ENCODE results near the gene PRDM16.
A peak's percentile ranks its signal among the peaks of the same experiment; 100 is the strongest.

PRDM16 gene

GRCh38 chr1:3168678-3169077, 99.7 kb downstream of the PRDM16 start:
- no peak overlapping the region for H3K14ac ChIP-seq (ENCODE audit: low read length)
- H3K9ac ChIP-seq (ENCODE audit: low read depth, low read length, poor library complexity), result peak overlapping the region; percentile 65
- peaks cover 0 to 27% (median 0%) of the 10 kb centered on the region in 3 experiments for H3K27me3 ChIP-seq (ENCODE audit: control insufficient read depth in 3 of 3, insufficient read depth in 3 of 3, low read depth in 1 of 3, low read length in 3 of 3)
- H4K91ac ChIP-seq (ENCODE audit: low read depth, low read length, poor library complexity), result no peak overlapping the region
- peak overlapping the region; percentile 1 for H3K4ac ChIP-seq (ENCODE audit: low read length)
- no peak overlapping the region for H2AFZ ChIP-seq (ENCODE audit: low read length)
- peak overlapping the region; percentile 95 for H2BK5ac ChIP-seq (ENCODE audit: low read length)
- H3K23ac ChIP-seq (ENCODE audit: low read depth, low read length, poor library complexity), result peak overlapping the region; percentile 2
- WGBS, 2 donors (ENCODE audit: extremely low coverage in 2 of 2, insufficient read length in 2 of 2, insufficient replicate concordance in 1 of 2), result no CpG with 5 or more reads among the region's 8 CpGs
- no peak overlapping the region for H4K8ac ChIP-seq (ENCODE audit: low read depth, low read length)
- H2BK120ac ChIP-seq (ENCODE audit: low read depth, low read length), result no peak overlapping the region
- no peaks in the 10 kb centered on the region for H3K9me3 ChIP-seq (replicated peaks in 1 of 2; ENCODE audit: control insufficient read depth in 2 of 2, insufficient read depth in 1 of 2, low read depth in 1 of 2, low read length in 2 of 2)
- H3K4me3 ChIP-seq (ENCODE audit: low read length in 2 of 2), result no peak overlapping the region
- no peak for DNase-seq (ENCODE audit: low spot score)
- H2AK5ac ChIP-seq (ENCODE audit: low read depth, low read length), result peak overlapping the region; percentile 88
- no peaks in the 10 kb centered on the region for H3K36me3 ChIP-seq (replicated peaks in 1 of 2; ENCODE audit: control insufficient read depth in 2 of 2, insufficient read depth in 2 of 2, low read length in 2 of 2)
- H3K4me2 ChIP-seq (ENCODE audit: insufficient read depth, low read length, poor library complexity, severe bottlenecking), result no peak overlapping the region
- H2BK12ac ChIP-seq (ENCODE audit: low read length), result peak overlapping the region; percentile 46
- H2BK15ac ChIP-seq (ENCODE audit: low read length), result peak overlapping the region; percentile 72
- H3K4me1 ChIP-seq (ENCODE audit: control insufficient read depth in 2 of 2, insufficient read depth in 1 of 2, low read depth in 1 of 2, low read length in 2 of 2), result peaks cover 5 to 42% of the 10 kb centered on the region in 2 donors
- peak overlapping the region; percentile 89 for H3K18ac ChIP-seq (ENCODE audit: low read length)
- peaks cover 6% of the 10 kb centered on the region for H3K79me1 ChIP-seq (ENCODE audit: low read depth, low read length)
- no peak overlapping the region for H3K27ac ChIP-seq (replicated peaks; ENCODE audit: low read length)

GRCh38 chr1:3169665-3170356, 100.8 kb downstream of the PRDM16 start:
- no peak for DNase-seq (ENCODE audit: low spot score)
- H2BK15ac ChIP-seq (ENCODE audit: low read length), result no peak overlapping the region
- no CpG with 5 or more reads among the region's 35 CpGs for WGBS, 2 donors (ENCODE audit: extremely low coverage in 2 of 2, insufficient read length in 2 of 2, insufficient replicate concordance in 1 of 2)
- peak overlapping the region; percentile 97 for H3K18ac ChIP-seq (ENCODE audit: low read length)
- H3K4me1 ChIP-seq (ENCODE audit: control insufficient read depth in 2 of 2, insufficient read depth in 1 of 2, low read depth in 1 of 2, low read length in 2 of 2), result peaks cover 5 to 43% of the 10 kb centered on the region in 2 donors
- H3K4me2 ChIP-seq (ENCODE audit: insufficient read depth, low read length, poor library complexity, severe bottlenecking), result no peak overlapping the region
- peak overlapping the region; percentile 95 for H2BK5ac ChIP-seq (ENCODE audit: low read length)
- H3K27me3 ChIP-seq (ENCODE audit: control insufficient read depth in 3 of 3, insufficient read depth in 3 of 3, low read depth in 1 of 3, low read length in 3 of 3), result peaks cover 0 to 33% (median 0%) of the 10 kb centered on the region in 3 experiments
- H3K79me1 ChIP-seq (ENCODE audit: low read depth, low read length), result peaks cover 6% of the 10 kb centered on the region
- no peak overlapping the region for H3K4me3 ChIP-seq (ENCODE audit: low read length in 2 of 2)
- no peak overlapping the region for H4K8ac ChIP-seq (ENCODE audit: low read depth, low read length)
- H2BK12ac ChIP-seq (ENCODE audit: low read length), result peak overlapping the region; percentile 76
- H4K91ac ChIP-seq (ENCODE audit: low read depth, low read length, poor library complexity), result no peak overlapping the region
- H3K9ac ChIP-seq (ENCODE audit: low read depth, low read length, poor library complexity), result no peak overlapping the region
- H3K9me3 ChIP-seq (replicated peaks in 1 of 2; ENCODE audit: control insufficient read depth in 2 of 2, insufficient read depth in 1 of 2, low read depth in 1 of 2, low read length in 2 of 2), result no peaks in the 10 kb centered on the region
- peak overlapping the region; percentile 43 for H2BK120ac ChIP-seq (ENCODE audit: low read depth, low read length)
- H2AFZ ChIP-seq (ENCODE audit: low read length), result no peak overlapping the region
- no peaks in the 10 kb centered on the region for H3K36me3 ChIP-seq (replicated peaks in 1 of 2; ENCODE audit: control insufficient read depth in 2 of 2, insufficient read depth in 2 of 2, low read length in 2 of 2)
- H3K27ac ChIP-seq (replicated peaks; ENCODE audit: low read length), result no peak overlapping the region
- H3K14ac ChIP-seq (ENCODE audit: low read length), result no peak overlapping the region
- peak overlapping the region; percentile 94 for H2AK5ac ChIP-seq (ENCODE audit: low read depth, low read length)
- H3K4ac ChIP-seq (ENCODE audit: low read length), result peak overlapping the region; percentile 93
- no peak overlapping the region for H3K23ac ChIP-seq (ENCODE audit: low read depth, low read length, poor library complexity)

GRCh38 chr1:3170561-3171453, 101.8 kb downstream of the PRDM16 start:
- peak overlapping the region; percentile 93 for H2BK120ac ChIP-seq (ENCODE audit: low read depth, low read length)
- H2BK15ac ChIP-seq (ENCODE audit: low read length), result peak overlapping the region; percentile 98
- H3K9ac ChIP-seq (ENCODE audit: low read depth, low read length, poor library complexity), result peak overlapping the region; percentile 7
- peak overlapping the region; percentile 39 for H3K27ac ChIP-seq (replicated peaks; ENCODE audit: low read length)
- H3K4me1 ChIP-seq (ENCODE audit: control insufficient read depth in 2 of 2, insufficient read depth in 1 of 2, low read depth in 1 of 2, low read length in 2 of 2), result peaks cover 5 to 42% of the 10 kb centered on the region in 2 donors
- no peak overlapping the region for H3K14ac ChIP-seq (ENCODE audit: low read length)
- no peak overlapping the region for H3K4ac ChIP-seq (ENCODE audit: low read length)
- peak overlapping the region; percentile 32 for H3K4me2 ChIP-seq (ENCODE audit: insufficient read depth, low read length, poor library complexity, severe bottlenecking)
- H2BK5ac ChIP-seq (ENCODE audit: low read length), result peak overlapping the region; percentile 95
- peaks cover 6% of the 10 kb centered on the region for H3K79me1 ChIP-seq (ENCODE audit: low read depth, low read length)
- H2BK12ac ChIP-seq (ENCODE audit: low read length), result peak overlapping the region; percentile 73
- no CpG with 5 or more reads among the region's 40 CpGs for WGBS, 2 donors (ENCODE audit: extremely low coverage in 2 of 2, insufficient read length in 2 of 2, insufficient replicate concordance in 1 of 2)
- no peak overlapping the region for H3K4me3 ChIP-seq (ENCODE audit: low read length in 2 of 2)
- no peak overlapping the region for H4K8ac ChIP-seq (ENCODE audit: low read depth, low read length)
- peak overlapping the region; percentile 76 for H3K23ac ChIP-seq (ENCODE audit: low read depth, low read length, poor library complexity)
- H3K36me3 ChIP-seq (replicated peaks in 1 of 2; ENCODE audit: control insufficient read depth in 2 of 2, insufficient read depth in 2 of 2, low read length in 2 of 2), result no peaks in the 10 kb centered on the region
- peak; percentile 23 for DNase-seq (ENCODE audit: low spot score)
- no peaks in the 10 kb centered on the region for H3K9me3 ChIP-seq (replicated peaks in 1 of 2; ENCODE audit: control insufficient read depth in 2 of 2, insufficient read depth in 1 of 2, low read depth in 1 of 2, low read length in 2 of 2)
- peaks cover 0 to 35% (median 0%) of the 10 kb centered on the region in 3 experiments for H3K27me3 ChIP-seq (ENCODE audit: control insufficient read depth in 3 of 3, insufficient read depth in 3 of 3, low read depth in 1 of 3, low read length in 3 of 3)
- no peak overlapping the region for H2AFZ ChIP-seq (ENCODE audit: low read length)
- peak overlapping the region; percentile 94 for H4K91ac ChIP-seq (ENCODE audit: low read depth, low read length, poor library complexity)
- peak overlapping the region; percentile 94 for H2AK5ac ChIP-seq (ENCODE audit: low read depth, low read length)
- peak overlapping the region; percentile 97 for H3K18ac ChIP-seq (ENCODE audit: low read length)

GRCh38 chr1:3171761-3172160, 102.8 kb downstream of the PRDM16 start:
- peak overlapping the region; percentile 23 for H3K4ac ChIP-seq (ENCODE audit: low read length)
- H4K91ac ChIP-seq (ENCODE audit: low read depth, low read length, poor library complexity), result no peak overlapping the region
- peaks cover 5 to 38% of the 10 kb centered on the region in 2 donors for H3K4me1 ChIP-seq (ENCODE audit: control insufficient read depth in 2 of 2, insufficient read depth in 1 of 2, low read depth in 1 of 2, low read length in 2 of 2)
- peak overlapping the region; percentile 79 for H2BK12ac ChIP-seq (ENCODE audit: low read length)
- peaks cover 0 to 35% (median 0%) of the 10 kb centered on the region in 3 experiments for H3K27me3 ChIP-seq (ENCODE audit: control insufficient read depth in 3 of 3, insufficient read depth in 3 of 3, low read depth in 1 of 3, low read length in 3 of 3)
- peak overlapping the region; percentile 66 for H3K9ac ChIP-seq (ENCODE audit: low read depth, low read length, poor library complexity)
- H3K23ac ChIP-seq (ENCODE audit: low read depth, low read length, poor library complexity), result no peak overlapping the region
- peaks cover 5% of the 10 kb centered on the region for H3K79me1 ChIP-seq (ENCODE audit: low read depth, low read length)
- peak overlapping the region; percentile 98 for H2BK15ac ChIP-seq (ENCODE audit: low read length)
- no peak overlapping the region for H3K4me2 ChIP-seq (ENCODE audit: insufficient read depth, low read length, poor library complexity, severe bottlenecking)
- peak overlapping the region; percentile 95 for H3K18ac ChIP-seq (ENCODE audit: low read length)
- peak overlapping the region; percentile 95 for H2BK5ac ChIP-seq (ENCODE audit: low read length)
- H2AK5ac ChIP-seq (ENCODE audit: low read depth, low read length), result peak overlapping the region; percentile 93
- H3K27ac ChIP-seq (replicated peaks; ENCODE audit: low read length), result no peak overlapping the region
- H3K4me3 ChIP-seq (ENCODE audit: low read length in 2 of 2), result no peak overlapping the region
- H3K14ac ChIP-seq (ENCODE audit: low read length), result peak overlapping the region; percentile 58
- no peaks in the 10 kb centered on the region for H3K36me3 ChIP-seq (replicated peaks in 1 of 2; ENCODE audit: control insufficient read depth in 2 of 2, insufficient read depth in 2 of 2, low read length in 2 of 2)
- no peak for DNase-seq (ENCODE audit: low spot score)
- H4K8ac ChIP-seq (ENCODE audit: low read depth, low read length), result no peak overlapping the region
- no CpG with 5 or more reads among the region's 19 CpGs for WGBS, 2 donors (ENCODE audit: extremely low coverage in 2 of 2, insufficient read length in 2 of 2, insufficient replicate concordance in 1 of 2)
- H2BK120ac ChIP-seq (ENCODE audit: low read depth, low read length), result peak overlapping the region; percentile 69
- H2AFZ ChIP-seq (ENCODE audit: low read length), result no peak overlapping the region
- H3K9me3 ChIP-seq (replicated peaks in 1 of 2; ENCODE audit: control insufficient read depth in 2 of 2, insufficient read depth in 1 of 2, low read depth in 1 of 2, low read length in 2 of 2), result no peaks in the 10 kb centered on the region

Data from neuronal stem cell (in vitro differentiated cells).